GM18505 (cell line): ENCODE results near the gene CDH24.
"Not testable (repeated sequence)": the region's sequence is repeated elsewhere in the genome, so short reads cannot be mapped to it uniquely, and the experiment has no call there.

ENCODE experiments used
- ATAC-seq: cut with Tn5 transposase; IDR thresholded peaks from one replicate; pipeline ENCODE4 v1.9.1; 2021; ENCODE audit not compliant: unreplicated experiment
- POLR2A ChIP-seq: IDR thresholded peaks from 4 replicates; pipeline ENCODE4 v1.6.1; 2011; ENCODE audit warnings: borderline replicate concordance; ENCODE audit not compliant: insufficient read depth, insufficient read length; ENCODE audit errors: extremely low read depth

The CDH24 gene

DNA sequence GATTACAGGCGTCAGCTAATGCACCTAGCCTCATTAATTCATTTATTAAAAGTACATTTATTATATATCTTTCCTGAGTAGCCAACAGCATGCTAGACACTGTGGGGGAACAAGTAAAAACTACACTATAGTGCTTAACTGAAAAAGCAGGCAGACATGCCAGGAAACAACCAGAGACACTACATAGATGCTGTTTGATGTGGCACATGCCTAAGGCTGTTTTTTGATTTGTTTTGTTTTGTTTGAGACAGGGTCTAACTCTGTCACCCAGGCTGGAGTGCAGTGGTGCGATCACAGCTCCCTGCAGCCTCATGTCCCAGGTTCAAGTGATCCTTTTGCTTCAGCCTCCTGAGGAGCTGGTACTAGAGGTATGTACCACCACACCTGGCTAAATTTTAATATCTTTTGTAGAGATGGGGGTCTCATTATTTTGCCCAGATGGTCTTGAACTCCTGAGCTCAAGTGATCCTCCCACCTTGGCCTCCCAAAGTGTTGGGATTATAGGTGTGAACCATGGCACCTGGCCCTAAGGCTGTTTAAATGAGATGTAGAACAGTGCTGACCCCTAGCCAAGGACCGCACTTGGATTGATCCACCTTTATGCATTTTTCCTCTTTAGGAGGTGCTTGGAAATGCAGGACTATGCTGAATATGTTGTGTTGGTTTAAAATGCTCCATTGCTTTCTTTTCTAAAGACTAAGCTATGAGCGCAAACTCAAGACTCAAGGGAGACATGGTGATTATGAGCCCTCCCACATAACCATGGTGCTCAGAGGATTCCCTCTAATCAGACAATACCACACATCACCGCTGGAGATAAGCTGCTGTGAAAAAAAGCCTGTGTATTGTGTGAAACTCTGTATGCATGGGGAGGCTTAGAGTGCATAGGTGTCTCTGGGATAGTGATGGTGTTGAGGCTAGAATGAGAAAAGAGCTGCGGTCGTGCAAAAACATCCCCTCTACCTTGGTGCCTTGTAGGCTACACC lies 36.9 kb downstream of the CDH24 start:
- no peak for ATAC-seq
- TF ChIP-seq POLR2A: no peak

DNA sequence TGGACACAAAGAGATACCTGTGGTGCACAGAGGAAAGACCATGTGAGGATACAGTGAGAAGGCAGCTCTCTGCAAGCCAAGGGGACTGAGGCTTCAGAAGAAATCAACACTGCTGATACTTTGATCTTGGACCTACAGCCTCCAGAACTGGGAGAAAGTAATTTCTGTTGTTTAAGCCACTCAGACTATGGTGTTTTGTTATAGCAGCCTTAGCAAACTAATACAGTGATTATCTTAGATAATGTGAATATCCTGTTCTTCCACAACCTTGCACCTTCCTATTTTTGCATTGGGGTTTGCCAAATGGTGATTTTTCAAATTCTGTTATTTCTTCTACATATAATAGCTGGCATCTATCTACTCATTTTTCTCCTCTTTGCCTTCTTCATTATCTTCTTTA lies 39.2 kb downstream of the CDH24 start:
- no peak for TF ChIP-seq POLR2A
- no peak for ATAC-seq

DNA sequence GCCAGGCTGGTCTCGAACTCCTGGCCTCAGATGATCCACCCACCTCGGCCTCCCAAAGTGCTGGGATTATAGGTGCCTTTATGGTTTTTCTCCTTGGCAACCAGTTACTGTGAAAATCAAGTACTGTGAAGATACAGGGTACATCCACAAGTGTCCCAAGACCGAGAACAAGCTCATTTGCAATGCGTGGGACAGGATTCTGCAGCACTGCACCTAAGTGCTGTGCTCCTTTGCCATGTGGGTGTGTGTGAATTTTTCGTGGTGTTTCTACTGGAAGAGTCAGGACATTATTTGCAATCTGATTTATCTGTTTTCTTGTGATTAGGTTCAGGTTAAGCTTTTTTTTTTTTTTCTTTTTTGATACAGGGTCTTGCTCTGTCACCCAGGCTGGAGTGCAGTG lies 40.2 kb downstream of the CDH24 start:
- TF ChIP-seq POLR2A: no peak
- no peak for ATAC-seq

DNA sequence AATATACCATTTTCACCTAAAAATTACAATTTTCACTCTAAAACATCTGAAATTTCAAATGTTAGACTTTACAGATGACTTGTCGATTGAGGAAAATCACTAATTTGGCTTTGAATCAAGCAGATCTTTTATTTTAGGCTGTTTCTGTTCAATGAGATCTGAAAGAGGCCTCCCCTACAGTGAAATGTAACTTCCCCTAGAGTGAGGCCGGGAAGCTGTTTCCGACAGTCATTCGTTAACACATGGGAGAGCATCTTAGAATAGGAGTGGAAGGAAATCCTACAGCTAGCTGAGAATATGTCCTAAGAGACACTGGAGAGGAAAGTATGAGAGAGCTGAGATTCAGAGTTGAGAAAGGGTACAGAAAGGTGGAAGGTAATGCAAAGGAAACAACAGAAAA lies 41.7 kb downstream of the CDH24 start:
- no peak for TF ChIP-seq POLR2A
- no peak for ATAC-seq

DNA sequence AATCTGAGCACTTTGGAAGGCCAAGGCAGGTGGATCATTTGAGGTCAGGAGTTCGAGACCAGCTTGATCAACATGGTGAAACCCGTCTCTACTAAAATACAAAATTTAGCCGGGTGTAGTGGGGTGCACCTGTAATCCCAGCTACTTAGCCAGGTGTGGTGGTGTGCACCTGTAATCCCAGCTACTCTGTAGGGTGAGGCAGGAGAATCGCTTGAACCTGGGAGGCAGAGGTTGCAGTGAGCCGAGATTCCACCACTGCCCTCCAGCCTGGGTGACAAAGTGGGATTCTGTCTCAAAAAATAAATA lies 43.6 kb downstream of the CDH24 start:
- ATAC-seq: not testable (repeated sequence)

DNA sequence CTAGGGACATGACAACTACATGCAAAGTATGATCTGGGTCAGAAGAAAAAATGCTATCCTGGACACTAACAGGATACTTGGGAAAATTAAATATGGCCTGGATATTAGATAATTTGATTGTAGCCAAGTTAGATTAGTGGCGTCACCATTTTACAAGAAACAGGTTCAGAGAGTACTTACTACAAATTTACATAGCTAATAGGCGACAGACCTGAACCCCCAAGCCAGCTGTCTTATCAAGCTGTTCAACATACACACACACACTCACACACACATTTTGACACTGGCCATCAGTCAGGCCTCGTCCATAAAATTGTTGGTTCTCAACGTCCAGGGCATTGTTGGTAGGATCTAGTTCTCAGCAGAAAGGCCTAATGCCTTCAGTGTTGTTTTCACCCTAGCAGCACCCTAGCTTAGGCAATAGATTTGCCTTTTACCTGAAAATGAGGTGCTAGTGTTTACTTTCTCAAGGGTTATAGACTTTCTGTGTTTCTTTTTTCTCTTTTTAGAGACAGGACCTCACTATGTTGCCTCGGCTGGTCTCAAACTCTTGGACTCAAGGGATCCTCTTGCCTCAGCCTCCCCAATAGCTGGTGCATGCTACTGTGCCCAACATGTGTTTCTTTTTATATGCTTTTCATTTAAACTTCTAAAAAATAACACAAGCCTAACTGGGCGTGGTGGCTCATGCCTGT lies 44.1 kb downstream of the CDH24 start:
- no peak for ATAC-seq
- TF ChIP-seq POLR2A: no peak

DNA sequence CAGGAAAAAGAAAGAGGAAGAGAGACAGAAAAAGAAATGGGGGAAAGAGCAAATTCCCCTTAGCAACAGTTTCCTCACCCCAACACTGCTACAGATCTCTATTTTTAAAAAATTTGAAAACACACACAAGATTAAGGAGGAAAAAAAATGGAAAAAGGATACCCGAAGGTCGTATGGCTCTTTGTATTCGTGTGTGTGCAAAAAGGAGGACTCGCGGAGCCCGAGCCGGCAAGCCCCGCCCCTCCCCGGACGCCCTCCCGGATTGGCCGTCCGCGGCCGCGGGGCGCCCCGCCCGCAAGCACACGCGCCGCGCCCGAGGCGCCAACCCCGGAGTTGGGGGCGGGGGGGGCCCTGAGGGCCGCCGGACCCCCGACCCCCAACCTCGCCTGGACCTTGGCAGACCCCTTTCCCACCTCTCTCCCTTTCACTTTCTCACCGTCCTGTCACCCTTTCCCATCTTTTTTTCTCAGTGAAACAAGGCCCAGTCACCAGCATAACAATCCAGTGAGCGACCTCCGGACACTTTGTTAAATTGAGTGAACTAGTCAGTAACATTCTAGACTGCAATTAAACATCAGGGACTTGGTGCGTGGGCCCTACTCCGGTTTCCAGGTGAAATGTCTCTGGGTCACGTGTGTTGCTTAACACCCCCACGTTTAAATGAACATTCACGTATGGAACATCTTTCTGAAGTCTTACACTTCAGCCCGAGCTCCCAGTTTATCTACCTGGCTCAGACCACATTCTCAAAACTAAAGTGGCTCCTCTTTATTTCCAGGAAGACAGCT lies 47.2 kb downstream of the CDH24 start, which contains the start of gene C14orf93:
TSS of gene C14orf93 (minus strand) at position 205 of the 788 bp plus-strand sequence. CDS start 11,120 bp downstream, outside the sequence.
- peak; percentile 71 for TF ChIP-seq POLR2A
- peak; percentile 40 for ATAC-seq

DNA sequence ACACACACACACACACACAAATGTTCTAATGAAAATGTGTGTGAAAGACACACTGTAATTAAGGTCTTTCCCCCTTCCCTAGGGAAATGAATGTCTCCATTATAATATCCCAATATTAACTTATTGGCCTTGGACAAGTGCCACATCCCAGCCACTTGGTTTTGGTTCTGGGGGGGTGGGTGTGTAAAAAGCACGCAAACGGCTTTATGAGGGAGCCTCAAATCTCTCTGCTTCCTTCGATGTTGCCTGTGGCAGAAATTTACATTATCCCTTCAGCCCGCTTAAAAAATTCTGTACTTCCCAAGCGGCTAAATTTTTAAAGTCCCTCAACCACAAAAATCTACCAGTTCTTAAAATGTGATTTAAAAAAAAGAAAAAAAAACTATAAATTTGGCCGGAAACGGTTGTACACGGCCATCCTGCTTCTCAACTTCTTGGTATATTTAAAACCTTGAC lies 47.8 kb downstream of the CDH24 start:
- ATAC-seq: no peak
- TF ChIP-seq POLR2A: no peak

DNA sequence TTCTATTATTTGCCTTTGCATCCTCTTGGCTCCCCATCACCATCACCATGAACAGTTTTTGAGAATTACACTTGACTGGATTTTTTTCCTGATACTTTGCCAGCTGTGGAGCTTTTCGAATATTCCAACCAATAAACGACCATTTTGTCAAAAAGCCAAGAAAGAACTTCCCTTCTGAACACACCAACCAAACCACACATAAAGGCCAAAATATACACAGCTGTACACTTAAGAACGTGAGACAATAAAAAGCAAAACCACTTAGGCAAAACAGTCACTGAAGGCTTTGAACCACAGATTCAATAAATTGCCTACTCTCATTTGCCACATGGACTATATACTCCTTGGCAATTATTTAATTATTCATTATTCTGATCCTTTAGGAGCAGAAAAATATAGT lies 48.5 kb downstream of the CDH24 start:
- no peak for ATAC-seq
- TF ChIP-seq POLR2A: no peak

DNA sequence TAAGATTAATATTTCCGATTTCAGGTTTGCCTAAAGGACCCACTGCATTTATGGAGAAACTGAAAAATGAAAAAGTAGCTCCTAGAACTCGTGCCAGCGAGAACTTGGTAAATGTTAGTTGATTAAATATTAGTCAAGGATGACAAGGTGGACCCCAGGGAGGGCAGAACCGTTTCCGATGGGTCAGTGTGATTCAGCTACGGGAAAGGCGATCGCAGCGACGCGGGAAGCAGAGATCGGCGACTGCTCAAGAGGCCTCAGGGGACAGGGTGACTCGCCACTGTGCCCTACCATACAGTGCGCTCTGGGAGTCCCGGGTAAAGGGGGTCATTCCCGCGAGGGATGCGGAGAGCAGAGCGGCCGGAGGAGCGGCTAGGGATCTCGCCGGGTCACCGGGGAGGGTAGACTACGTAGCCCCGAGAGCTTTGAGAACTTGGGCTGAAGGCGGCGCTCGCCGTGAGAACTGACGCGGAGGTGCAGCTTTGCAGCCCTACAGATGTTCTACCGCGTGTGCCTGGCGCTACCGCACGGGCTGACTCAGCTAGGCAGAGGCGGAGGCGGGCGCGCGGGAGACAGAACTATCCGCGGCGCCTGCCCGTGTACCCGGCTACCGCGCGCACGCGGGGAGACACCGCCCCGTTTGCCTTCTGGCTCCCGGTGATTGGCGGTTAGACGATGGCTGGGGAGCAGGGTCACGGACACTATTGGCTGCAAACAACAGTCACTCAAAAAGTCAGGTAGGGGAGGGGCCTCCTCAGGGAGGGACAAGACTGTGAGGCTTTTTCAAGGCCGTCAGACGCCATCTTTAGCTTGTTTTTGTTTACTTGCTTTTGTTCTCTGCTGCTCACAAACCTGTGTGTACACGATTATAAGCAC lies 50.5 kb downstream of the CDH24 start:
- peak; percentile 97 for TF ChIP-seq POLR2A
- ATAC-seq: peak; percentile 89

DNA sequence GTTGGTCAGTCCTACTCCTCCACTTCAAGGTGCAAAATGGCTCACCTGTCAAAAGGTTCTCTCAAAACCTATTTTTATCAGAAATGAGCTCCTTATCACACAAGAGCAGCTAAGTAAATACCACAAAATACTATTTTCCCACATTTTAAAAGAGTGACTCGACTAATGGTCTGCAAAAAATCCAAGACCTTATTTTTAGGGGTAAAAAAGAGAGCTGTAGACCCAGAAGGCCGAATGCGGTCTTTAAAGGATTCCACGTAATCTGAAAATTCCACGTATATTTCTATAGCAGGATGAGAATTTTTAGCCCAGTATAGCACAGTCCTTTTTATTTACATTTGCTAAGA lies 51.2 kb downstream of the CDH24 start:
- no peak for ATAC-seq

DNA sequence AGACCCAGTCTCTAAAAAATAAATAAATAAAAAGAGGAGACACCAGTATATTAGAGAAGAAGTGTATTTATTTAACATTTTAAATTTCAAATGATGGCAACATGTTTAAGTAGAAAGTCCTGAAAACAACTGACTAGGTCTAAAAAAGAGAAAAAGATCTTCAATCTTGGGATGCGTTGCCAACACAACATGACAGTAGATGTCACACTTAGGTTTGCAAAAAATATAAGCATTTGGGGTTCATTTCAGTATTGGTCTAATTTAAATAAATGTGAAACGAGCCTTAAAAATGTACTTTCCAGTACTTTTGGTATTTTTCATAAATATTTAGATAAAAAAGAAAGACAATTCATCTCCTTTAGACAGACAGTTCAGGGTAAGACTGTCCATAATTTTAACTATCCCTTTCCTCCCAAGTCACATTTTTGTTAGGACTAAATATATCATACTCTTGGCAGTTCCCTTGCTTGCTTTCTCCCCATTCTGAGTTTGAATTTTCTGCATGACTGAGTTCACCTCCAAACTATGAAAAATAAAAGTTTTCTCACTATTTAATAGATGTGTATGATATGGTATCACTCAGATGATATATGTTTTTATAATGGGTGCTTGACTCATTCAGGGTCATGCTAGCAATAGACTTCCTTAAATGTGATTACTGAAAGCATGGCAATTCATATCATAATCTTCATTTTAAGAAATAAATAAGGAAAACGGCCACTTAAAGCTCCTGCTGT lies 51.7 kb downstream of the CDH24 start:
- TF ChIP-seq POLR2A: no peak
- no peak for ATAC-seq

More for the DNA sequence above, 51.2 kb downstream of the CDH24 start:
- TF ChIP-seq POLR2A: no peak

DNA sequence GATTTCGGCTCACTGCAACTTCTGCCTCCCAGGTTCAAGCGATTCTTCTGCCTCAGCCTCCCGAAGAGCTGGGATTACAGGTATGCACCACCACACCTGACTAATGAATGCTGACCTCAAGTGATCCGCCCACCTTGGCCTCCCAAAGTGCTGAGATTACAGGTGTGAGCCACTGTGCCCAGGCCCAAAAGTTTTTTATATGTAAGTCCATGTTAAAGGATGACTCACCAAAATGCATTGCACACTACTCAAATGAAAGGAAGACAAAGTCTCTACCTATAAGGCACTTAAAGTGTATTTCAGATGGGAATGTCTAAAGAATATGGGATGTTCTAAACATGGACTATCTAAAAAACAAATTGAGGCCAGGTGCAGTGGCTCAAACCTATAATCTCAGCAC lies 53.0 kb downstream of the CDH24 start:
- ATAC-seq: not testable (repeated sequence)

DNA sequence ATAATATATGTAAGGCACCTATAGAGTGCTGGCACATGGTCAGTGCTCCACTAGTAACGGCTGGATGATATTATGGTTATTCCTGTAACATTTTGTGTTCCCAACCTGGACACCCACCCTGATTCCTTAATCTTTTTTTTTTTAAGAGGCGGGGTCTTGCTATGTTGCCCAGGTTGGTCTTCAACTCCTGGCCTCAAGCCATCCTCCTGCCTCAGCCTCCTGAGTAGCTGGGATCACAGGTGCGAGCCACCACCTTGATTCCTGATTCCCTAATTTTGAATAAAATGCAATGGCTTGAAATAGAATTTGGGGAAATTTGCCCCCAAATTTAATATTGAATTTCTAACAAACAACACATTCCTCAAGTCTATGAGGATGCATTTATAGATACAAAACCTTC lies 54.7 kb downstream of the CDH24 start:
- no peak for ATAC-seq
- no peak for TF ChIP-seq POLR2A
